G401 (cell line): ENCODE results near the gene DENND1B. TPM values are rescaled to one million over a fixed set of nuclear protein-coding genes. Genes with fewer than 3 reads are reported as not detected.

ENCODE experiments used
- DNase-seq: peaks from one replicate; pipeline ENCODE4 v3.0.0-alpha.2; 2015; ENCODE audit warnings: low spot score
- in situ Hi-C: cut with HindIII; loops from 2 replicates; pipeline ENCODE4 v1.10.0; 2016; ENCODE audit warnings: low sequenced_read_pairs, mixed read lengths
- total RNA-seq: library from RNA; depleted of rRNA; stranded (reverse); fragments of >200 nt; shearing (Covaris generic); gene quantifications from 2 replicates; pipeline ENCODE4 v1.2.3, GENCODE V29; 2014; rRNA removed

The DENND1B gene
- total RNA-seq, 1 experiment from 2014 or later, result not detected

DNA sequence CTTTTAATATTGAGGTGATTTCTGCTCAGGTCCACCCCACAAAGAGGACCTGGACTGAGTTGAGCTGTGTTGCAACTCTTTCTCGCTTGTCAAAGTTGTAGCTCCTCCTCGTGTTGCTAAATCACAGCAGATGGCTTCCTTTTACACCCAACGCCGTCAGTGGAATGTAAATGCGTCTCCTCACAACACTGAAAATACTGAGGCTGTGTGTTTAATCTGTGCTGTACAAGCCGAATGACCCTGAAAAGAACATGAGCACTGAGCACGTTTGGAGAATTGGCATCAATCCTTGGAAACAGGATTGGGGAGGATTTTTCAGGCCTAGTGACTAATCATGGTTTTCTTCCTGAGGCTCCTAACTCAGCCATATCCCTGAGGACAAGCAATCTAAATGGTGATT, 311.2 kb downstream of the DENND1B start:
- in situ Hi-C loops, result no loop called here
- DNase-seq, result peak; percentile 19

DNA sequence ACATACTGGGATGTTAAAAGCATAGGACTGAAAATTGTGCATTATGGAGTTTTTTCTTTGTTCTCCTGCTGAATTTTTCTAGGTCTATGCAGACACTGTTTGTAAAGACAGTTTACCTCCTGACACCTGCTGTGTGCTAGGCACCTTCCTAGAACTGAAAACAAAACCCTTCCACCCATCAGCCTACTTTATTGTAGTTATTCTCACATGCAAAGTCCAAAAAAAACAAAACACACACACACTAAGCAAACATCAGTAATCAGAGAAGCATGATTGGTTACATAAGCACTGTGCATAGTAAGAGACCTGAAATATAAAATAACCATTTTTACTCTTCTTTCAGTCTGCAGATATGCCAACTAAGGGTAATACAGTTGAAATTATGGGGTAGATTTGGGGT, 312.1 kb downstream of the DENND1B start:
- no peak for DNase-seq
- in situ Hi-C loops, result no loop called here

DNA sequence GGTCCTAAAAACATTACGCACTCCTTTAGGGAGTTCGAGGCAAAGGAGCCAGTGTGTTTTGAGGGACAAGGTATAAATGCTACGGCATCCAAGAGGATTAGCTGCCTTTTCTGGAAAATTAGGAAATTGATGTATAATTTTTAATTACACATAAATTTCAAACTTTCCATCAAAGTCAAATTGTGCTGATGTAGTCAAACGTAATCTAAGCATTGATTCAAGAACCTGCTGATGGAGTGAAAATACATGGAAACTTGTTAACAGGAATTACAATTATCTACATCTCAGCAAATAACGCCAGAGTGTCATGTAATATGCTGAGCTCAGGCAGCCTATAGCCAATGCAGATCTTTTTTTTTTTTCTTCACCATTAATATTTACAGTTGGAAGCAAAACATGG, 312.7 kb downstream of the DENND1B start:
- in situ Hi-C loops, result no loop called here
- no peak for DNase-seq

Other genes with a start within 250 kb of the DENND1B start
- 0.49 and 1.1 TPM in 2 replicates for gene C1orf53, start 127.2 kb upstream of the DENND1B start, total RNA-seq
- not detected in 2 replicates for gene LHX9, start 141.9 kb upstream of the DENND1B start, total RNA-seq